Activated CD4-positive, alpha-beta T cell treated with anti-CD3 and anti-CD28 coated beads, Interleukin-2, amount 50 U/mL, for 1 hour (primary cell): ENCODE results near the gene PBX3.

Source experiments
- DNase-seq: peaks from one replicate; pipeline ENCODE4 v3.0.0-alpha.2; 2020

PBX3 gene

GRCh38 chr9:125983681-125984080, 236.5 kb downstream of the PBX3 start:
- no peak for DNase-seq

GRCh38 chr9:125984461-125984860, 237.3 kb downstream of the PBX3 start:
- no peak for DNase-seq

- DNase-seq = no peak
Observed at GRCh38 chr9:125985142-125985997, 238.2 kb downstream of the PBX3 start.

GRCh38 chr9:125985998-125986655, 239.0 kb downstream of the PBX3 start:
- no peak for DNase-seq

GRCh38 chr9:125986966-125987365, 239.8 kb downstream of the PBX3 start:
- DNase-seq = no peak

- no peak for DNase-seq
Observed at GRCh38 chr9:125987420-125987819, 240.2 kb downstream of the PBX3 start.

- DNase-seq = no peak
Observed at GRCh38 chr9:125988479-125989050, 241.4 kb downstream of the PBX3 start.

GRCh38 chr9:125989090-125989501, 241.9 kb downstream of the PBX3 start:
- no peak for DNase-seq

GRCh38 chr9:125989524-125990180, 242.5 kb downstream of the PBX3 start:
- no peak for DNase-seq

- no peak for DNase-seq
Observed at GRCh38 chr9:125990186-125990792, 243.1 kb downstream of the PBX3 start.

- no peak for DNase-seq
Observed at GRCh38 chr9:125990793-125991220, 243.6 kb downstream of the PBX3 start.

GRCh38 chr9:125991886-125992529, 244.8 kb downstream of the PBX3 start:
- DNase-seq = no peak

- no peak for DNase-seq
Observed at GRCh38 chr9:125992557-125992956, 245.4 kb downstream of the PBX3 start.

- no peak for DNase-seq
Observed at GRCh38 chr9:125993466-125993865, 246.3 kb downstream of the PBX3 start.

- no peak for DNase-seq
Observed at GRCh38 chr9:125994066-125994943, 247.1 kb downstream of the PBX3 start.

- no peak for DNase-seq
Observed at GRCh38 chr9:125995006-125995405, 247.8 kb downstream of the PBX3 start.

- no peak for DNase-seq
Observed at GRCh38 chr9:125995706-125996105, 248.5 kb downstream of the PBX3 start.

GRCh38 chr9:125996791-125997190, 249.6 kb downstream of the PBX3 start:
- DNase-seq = no peak

GRCh38 chr9:125997196-125997823, 250.1 kb downstream of the PBX3 start:
- DNase-seq = no peak

- DNase-seq = no peak
Observed at GRCh38 chr9:125998837-125999503, 251.8 kb downstream of the PBX3 start.
